ENCODE measurements around the gene TAOK3. TPM values are rescaled to one million over a fixed set of nuclear protein-coding genes. Genes with fewer than 3 reads are reported as not detected.

Gene TAOK3
- total and polyA plus RNA-seq, 9 of the 15 experiments (the other 6 are each of a cell fraction or from before 2014, with no cell fraction given): 24.3 to 83.5 (median 47.1) TPM

- peak; percentile 40; the same call in 1 of the 2 replicates for TF ChIP-seq NKRF (IDR thresholded peaks at IDR 0.05; ENCODE audit: borderline replicate concordance)
- TF ChIP-seq RHOXF2B (CRISPR knock-in tag; conservative IDR thresholded peaks at IDR 0.05): no peak
- TF ChIP-seq HLTF (IDR thresholded peaks at IDR 0.05): peak; percentile 20; the same call in 1 of the 2 replicates
- TF ChIP-seq HDAC1 (IDR thresholded peaks at IDR 0.05): peak in 1 of 2 experiments; percentile 78; a peak in 1 of 4 replicates
- TF ChIP-seq NFYB (IDR thresholded peaks at IDR 0.05; ENCODE audit: extremely low read depth, insufficient read length): no peak
- no peak for TF ChIP-seq POLR3G (IDR thresholded peaks at IDR 0.05; ENCODE audit: extremely low read depth, insufficient read length, insufficient replicate concordance)
- no peak for TF ChIP-seq ATF2 (CRISPR knock-in tag; IDR thresholded peaks at IDR 0.05)
- no peak for TF ChIP-seq ZNF707 (CRISPR knock-in tag; conservative IDR thresholded peaks at IDR 0.05)
- no peak for TF ChIP-seq ELK3 (CRISPR knock-in tag; IDR thresholded peaks at IDR 0.05)
- peak; percentile 55 for TF ChIP-seq TAL1 (IDR thresholded peaks at IDR 0.05)
- TF ChIP-seq ZNF699 (CRISPR knock-in tag; IDR thresholded peaks at IDR 0.05; ENCODE audit: insufficient replicate concordance): no peak
- TF ChIP-seq ADNP (tag; IDR thresholded peaks at IDR 0.05): no peak
- TF ChIP-seq HES1 (IDR thresholded peaks at IDR 0.05; ENCODE audit: low read depth): no peak
- no peak; the same call in 1 of the 2 replicates for TF ChIP-seq ZNF24 (IDR thresholded peaks at IDR 0.05)
- no peak for TF ChIP-seq CLOCK (CRISPR knock-in tag; IDR thresholded peaks at IDR 0.05; ENCODE audit: borderline replicate concordance)
- TF ChIP-seq LARP7 (IDR thresholded peaks at IDR 0.05): no peak; the same call in 1 of the 2 replicates
- TF ChIP-seq ZNF239 (CRISPR knock-in tag; IDR thresholded peaks at IDR 0.05): no peak; the same call in 1 of the 2 replicates
- TF ChIP-seq BMI1 (IDR thresholded peaks at IDR 0.05; ENCODE audit: low read length): no peak
- TF ChIP-seq THAP7 (CRISPR knock-in tag; IDR thresholded peaks at IDR 0.05): peak; percentile 68; the same call in 1 of the 2 replicates
Observed at GRCh38 chr12:118376089-118377020, 3.6 kb upstream of the TAOK3 start, which contains the start of gene SUDS3 (continued).

Measured in K562 (cell line).